GM19099 (cell line): ENCODE results near the gene SCRN1.

Experiments used
- POLR2A ChIP-seq: IDR thresholded peaks from 3 replicates; pipeline ENCODE4 v1.6.1; 2011; ENCODE audit warnings: low read depth; ENCODE audit not compliant: insufficient read length; ENCODE audit errors: extremely low read depth

SCRN1 gene

DNA sequence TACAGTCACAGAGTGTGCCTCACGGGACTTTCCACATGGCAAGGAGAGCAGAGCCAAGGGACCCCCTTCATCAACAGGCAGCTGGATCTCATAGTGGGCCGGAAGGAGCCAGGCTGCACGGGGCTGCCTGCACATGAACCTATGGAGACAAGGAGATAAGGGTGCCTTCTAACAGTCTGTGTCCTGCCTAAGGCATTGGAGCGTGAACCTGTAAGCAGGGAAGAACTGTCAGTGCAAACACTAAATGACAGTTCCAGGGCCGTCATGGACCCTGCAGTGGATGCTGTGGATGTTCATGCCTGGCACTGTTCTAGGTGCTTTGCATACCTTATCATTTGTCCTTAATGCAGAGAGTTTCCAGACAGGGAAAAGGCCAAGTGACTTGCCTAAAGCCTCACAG is 97.4 kb downstream of the SCRN1 start:
- TF ChIP-seq POLR2A, result no peak

DNA sequence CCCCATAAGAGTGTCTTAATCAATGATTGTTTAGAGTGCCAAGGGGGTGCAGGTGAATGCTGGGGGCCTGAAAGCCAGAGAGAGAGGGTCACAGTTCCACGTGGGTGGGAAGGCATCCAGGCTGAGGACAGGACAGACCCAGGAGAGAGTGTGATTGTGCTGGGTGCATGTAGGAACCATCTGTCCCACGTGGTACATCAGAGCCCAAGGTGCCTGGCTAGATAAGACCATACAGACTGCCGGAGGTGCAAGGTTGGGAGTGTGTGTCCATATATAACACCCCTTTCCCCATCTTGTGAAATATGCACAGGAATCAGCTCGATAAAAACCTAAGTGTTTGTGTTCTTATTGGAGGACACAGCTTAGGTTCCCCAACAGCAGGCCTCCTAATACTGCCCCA is 97.8 kb downstream of the SCRN1 start:
- no peak for TF ChIP-seq POLR2A

DNA sequence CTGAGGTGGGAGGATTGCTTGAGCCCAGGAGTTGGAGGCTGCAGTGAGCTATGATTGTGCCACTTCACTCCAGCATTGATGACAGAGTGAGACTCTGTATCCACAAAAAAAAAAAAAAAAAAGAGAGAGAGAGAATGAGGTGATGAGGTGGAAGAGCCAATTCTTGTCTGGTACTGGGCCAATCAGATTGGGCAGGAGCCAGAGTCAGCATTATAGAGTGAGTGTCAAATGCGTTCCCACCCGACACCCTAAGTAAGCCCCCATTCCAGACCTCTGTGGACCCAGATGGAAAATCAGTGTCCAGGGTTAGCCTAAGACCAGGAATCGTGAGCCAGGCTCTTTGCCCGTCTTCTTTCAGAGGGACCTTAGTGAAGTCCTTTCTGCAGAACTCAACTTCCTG is 99.3 kb downstream of the SCRN1 start:
- no peak for TF ChIP-seq POLR2A

DNA sequence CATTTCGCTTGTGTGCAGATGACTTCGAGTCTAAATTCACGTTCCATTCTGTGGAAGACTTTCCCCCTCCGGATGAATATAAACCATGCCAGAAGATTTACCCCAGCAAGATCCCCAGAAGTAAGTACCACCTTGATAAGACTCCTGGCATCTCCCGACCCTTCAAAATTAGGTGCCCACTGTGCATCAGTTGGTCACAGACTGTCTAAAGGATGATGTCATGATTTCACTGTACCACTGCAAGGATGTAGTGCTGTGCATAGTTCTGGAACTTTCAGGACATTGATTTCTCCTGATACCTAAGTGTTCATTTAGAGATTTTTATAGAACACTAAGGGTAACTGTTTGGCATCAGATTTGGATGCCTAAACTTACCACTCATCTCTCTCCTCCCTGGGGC is 100.3 kb downstream of the SCRN1 start:
- TF ChIP-seq POLR2A, result no peak

DNA sequence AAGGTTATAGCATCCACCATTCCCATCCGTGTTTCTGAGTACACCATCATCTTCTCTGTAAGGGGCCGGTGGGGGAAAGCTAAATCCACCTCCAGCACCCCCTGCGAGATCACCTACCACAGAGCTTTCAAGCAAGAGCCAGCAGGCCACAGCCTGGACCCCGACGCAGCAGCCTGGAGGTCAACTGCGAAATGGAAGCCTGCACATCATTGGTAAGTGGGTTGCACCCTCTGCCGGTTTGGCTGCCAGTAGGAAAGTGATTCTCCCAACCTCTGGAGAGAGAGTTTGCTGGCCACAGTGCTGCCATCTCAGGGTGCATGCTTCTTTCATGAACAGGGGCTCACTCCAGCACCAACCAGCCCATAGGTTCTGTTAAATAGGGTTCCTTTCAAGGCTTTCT is 101.6 kb downstream of the SCRN1 start:
- no peak for TF ChIP-seq POLR2A

DNA sequence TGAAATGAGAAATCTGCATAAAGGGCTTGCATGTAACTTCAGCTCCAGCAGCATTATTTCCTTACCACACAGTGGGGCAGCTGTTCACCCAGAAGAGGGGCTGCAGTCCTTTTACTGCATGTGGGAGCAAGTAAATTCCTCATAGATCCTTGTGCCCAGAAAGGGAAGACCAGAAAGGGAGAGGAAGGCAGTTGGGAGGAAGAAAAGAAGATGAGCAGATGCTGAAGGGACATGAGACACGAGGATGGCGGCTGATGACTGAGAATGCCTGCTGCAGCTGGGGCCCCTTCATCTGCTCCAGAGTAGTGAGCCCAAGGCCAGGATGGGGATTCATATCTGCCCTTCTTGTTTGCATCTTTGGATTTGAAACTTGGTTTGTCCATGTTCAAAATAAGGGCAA is 102.8 kb downstream of the SCRN1 start:
- no peak for TF ChIP-seq POLR2A

DNA sequence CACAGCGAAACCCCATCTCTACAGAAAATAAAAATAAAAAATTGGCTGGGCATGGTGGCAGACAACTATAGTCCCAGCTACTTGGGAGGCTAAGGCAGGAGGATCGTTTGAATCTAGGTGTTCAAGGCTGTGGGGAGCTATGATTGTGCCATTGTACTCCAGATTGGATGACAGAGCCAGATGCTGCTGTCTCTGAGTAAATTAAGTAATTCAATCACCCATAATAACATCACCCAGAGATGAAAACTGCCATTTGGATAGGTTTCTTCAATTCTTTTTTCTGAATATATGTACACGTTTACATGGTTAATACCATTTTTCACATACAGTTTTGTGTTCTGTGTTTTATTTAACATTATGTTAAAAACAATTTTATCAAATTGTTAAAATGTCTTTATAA is 104.0 kb downstream of the SCRN1 start:
- TF ChIP-seq POLR2A, result no peak

DNA sequence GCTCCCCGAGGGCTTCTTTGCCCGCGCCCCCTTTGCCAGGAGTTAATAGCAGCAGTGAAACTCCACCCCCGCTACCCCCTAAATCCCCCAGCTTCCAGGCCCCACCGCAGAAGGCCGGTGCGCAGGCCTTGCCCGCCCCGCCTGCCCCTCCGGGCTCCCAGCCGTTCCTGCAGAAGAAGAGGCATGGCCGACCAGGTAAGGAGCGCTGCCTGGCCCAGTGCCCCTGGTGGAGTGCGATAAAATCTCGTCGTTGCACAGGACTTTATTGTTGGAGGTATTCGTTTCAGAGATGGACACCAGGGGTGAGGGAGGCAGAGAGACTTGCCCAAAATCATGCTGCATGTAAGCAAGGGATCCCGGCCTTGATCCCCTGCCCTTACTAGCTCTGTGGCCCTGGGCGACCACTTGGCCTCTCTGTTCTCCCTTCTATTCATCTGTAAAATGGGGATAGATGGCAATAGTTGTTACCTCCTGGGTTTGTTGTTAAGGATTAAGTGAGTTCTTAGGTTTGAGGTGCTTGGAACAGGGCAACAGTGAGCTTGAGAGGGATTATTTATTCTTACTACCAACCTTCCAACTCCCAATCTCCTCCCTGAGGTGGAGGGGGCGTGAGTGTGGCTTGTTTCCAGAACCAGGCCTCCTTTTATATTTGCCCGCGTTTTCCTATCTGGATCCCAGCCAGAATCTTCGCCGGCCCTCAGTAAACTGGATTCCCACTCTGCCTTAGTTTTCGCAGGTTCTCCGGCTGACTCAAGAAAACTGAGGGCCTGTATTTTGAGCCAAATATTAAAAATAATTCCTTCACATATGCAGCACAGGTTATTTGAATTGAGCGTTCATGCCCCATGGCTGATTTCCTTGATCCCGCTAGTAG is 105.0 kb downstream of the SCRN1 start:
- TF ChIP-seq POLR2A, result no peak

DNA sequence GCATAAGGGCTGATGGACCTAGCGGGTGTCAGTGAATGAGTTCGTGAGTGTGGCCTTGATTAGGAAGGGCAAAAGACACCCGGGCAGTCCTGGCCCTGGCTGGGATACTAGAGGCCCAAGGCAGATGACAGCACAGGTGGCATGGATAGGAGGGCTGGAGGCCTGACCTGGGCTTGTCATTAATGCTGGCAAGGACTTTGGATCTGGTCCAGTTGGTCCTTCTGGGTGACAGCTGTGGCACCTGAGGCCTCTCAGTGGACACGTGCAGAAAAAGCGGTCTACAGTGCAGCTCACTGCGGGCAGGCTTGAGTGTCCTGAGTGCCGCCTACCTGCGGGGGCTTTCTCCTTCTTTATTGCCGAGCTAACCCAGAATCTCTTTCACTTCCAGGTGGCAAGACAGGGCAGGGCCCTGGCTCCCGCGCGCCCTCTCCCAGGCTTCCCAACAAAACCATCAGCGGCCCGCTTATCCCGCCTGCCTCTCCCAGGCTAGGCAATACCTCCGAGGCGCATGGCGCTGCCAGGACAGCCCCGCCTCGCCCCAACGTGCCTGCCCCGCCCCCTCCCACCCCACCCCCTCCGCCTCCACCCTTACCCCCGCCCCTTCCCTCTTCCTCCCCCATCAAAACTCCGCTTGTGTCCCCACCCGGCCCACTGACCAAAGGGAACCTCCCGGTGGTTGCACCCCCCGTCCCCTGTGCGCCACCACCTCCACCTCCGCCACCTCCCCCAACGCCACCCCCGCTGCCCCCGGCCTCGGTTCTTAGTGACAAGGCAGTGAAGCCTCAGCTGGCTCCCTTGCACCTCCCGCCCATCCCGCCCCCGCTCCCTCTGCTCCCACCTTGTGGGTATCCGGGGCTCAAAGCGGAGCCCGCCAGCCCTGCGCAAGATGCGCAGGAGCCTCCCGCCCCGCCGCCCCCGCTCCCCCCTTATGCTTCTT is 105.9 kb downstream of the SCRN1 start:
- TF ChIP-seq POLR2A, result no peak

DNA sequence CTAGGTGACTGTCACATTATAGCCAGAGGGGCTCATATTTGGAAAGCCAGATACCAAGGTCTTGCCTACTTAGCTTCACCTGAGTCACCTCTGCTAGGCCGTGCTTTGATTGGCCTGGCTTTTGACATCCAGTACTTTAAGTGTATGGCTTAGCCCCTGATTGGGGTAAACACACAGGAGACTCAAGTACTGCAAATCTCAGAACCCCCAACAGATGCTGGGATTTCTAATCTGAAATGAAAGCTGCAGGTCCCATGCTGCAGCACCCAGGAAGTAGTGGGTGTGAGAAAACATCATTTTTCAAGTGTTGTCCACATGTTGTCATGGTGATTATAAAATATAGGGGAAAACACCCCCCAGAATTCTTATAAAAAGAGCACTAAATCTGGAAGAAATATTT is 107.1 kb downstream of the SCRN1 start:
- no peak for TF ChIP-seq POLR2A

DNA sequence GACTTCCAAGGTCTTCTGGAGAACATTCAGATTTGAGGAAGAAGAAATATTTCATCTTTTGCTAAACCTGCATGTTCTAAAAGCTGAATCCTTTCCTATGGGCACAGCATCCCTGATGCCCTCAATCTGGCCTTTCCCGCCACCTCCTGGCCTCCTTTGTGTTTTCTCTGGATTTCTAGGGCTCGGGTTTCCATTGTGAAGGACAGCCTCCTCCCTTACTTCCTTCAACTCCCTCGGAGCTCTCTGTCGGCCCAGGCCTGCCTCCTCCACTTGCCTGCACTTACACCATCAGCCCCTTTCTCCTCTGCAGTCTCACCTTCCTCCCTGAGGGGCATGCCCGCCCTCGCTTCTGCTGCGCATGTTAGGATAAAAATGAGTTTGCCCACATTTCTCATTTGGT is 107.9 kb downstream of the SCRN1 start:
- TF ChIP-seq POLR2A, result no peak

DNA sequence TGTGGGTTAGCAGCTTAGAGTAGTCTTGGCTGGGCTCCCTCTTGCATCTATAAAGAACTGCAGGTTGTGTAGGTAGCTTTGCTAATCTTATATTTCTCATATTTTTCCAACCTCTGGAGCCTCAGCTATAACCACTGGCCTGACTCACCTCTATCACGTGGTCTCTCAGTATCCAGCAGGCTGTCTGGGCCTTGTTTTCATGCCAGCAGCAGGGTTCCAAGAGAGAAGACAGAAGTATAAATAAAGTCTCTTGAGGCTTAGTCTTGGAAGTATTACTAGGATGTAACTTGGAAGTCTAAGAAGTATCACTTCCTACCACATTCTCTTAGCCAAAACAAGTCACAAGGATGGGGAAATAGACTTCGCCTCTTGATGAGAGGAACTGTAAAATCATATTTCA is 110.0 kb downstream of the SCRN1 start:
- TF ChIP-seq POLR2A, result no peak

DNA sequence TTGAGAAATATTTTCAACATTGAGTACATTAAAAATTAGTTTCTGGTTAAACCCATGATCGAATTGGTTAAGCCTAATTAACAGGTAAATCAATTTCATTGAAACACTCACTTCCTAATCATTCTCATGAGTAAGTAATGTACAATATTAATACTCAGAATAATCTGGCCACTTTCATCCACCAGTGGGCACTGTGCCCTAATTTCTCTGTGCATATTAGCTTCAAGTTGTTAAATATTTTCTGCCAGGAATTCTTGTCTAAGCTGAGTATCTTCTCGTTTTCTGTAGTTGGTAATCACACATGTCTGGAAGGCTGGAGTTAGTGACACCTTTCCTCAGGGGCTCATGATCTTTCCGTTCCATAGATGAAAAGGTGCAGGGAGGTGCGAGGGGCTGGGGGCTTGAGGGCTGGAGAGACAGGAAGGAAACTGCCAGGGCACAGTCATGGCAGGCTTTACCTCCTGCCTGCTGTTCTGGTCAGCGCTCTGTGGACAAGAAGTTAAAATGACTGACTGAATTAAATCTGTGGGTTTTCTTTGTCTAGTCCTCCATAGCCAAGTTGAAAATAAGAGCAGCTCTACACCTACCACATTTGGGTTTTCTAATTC is 111.4 kb downstream of the SCRN1 start:
- no peak for TF ChIP-seq POLR2A

DNA sequence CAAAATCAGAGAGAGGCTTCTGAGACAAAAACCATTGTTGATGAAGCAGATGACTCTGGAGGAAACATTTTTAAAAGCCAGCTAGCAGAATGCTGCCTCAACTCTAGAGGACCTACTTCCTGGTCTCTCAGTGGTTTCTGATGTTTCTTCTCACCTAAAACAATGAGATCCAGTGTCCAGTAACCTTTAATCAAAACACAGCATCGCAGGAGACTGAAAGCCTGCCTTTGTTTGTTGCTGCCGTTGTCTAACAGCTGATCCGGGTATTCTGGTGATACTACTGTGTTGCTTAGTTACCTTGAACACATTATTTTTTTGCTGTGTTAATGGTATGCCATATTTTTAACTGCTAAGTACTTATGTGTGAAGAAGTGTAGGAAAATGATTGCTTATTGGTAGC is 112.4 kb downstream of the SCRN1 start:
- TF ChIP-seq POLR2A, result no peak

DNA sequence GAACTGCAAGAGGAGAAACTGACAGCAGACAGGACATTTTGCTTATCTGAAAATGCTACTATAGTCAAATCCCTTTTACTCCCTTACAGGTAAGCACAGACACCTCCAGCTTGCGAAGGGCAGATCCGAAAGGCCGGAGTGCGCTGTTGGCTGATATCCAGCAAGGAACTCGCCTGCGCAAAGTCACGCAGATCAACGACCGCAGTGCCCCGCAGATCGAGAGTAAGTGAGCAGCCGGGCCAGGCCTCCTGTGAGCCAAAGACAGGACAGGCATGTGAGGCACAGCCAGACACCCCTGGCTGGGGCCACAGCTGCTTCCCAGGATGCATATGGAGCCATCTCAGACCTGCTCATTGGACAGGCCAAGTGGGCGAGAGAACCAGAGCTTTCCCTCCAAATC is 113.9 kb downstream of the SCRN1 start:
- TF ChIP-seq POLR2A, result no peak
